ENCODE results near the gene RRM2. TPM values are rescaled to one million over a fixed set of nuclear protein-coding genes. Genes with fewer than 3 reads are reported as not detected.

Gene RRM2
- total and polyA plus RNA-seq, 2 experiments from 2014 or later: 108 to 119 TPM

DNA sequence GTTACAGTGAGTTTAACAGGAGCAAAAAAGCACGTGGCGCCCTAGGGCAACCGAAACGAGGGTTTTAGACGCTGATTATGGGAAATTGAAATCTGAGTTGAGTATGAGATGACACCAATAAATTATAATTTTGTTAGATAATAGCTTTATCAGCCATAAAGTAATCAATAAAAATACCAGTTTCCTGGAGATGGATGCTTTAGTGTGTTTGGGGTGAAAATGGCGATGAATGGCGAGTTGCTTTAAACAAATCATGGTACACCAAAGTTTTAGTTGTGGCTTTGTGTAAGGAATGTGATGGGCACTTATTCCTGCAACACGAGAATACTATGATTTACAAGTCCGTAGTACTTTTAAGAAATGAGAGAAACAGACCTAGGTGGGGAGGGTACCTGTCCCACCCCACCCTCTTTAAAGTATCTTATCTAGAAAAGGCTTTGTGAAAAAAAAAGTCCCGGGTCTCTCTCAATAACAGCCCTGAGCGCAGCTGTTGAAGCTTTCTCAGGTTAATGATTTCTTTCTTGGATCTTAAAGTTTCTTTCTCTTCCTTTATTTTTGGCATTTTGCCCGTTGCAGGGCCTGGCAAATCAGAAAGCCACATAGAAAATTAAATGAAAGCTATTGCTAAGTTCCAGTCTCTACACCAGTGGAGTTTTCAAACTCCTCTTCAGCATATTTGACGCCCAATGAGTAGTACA lies 1.5 kb upstream of the RRM2 start:
- no peak for ATAC-seq
- no peak for DNase-seq (ENCODE audit: low spot score)
- Mint-ChIP-seq H3K27me3 (ENCODE audit: insufficient read depth, low read depth, poor library complexity) (peaks cover 12% of the 10 kb centered on the region), H3K4me1 (peaks cover 22% of the 10 kb centered on the region), H3K36me3 (ENCODE audit: low read depth) (peaks cover 31% of the 10 kb centered on the region), H3K4me3 (peak overlapping the region; percentile 89), H3K27ac (peak overlapping the region; percentile 98), H3K9me3 (no peaks in the 10 kb centered on the region; the same call in 1 of the 3 replicates)
- no peaks in the 10 kb centered on the region for H3K9me2 ChIP-seq (ENCODE audit: insufficient read depth)
- H4K20me1 ChIP-seq (replicated peaks; ENCODE audit: insufficient read depth): peaks cover 15% of the 10 kb centered on the region
- H3K27ac ChIP-seq (ENCODE audit: low read depth): peak overlapping the region; percentile 94
- peaks cover 19% of the 10 kb centered on the region for H3K4me1 ChIP-seq (ENCODE audit: insufficient read depth)
- peaks cover 43% of the 10 kb centered on the region for H3K79me2 ChIP-seq (replicated peaks; ENCODE audit: insufficient read depth)
- peak overlapping the region; percentile 74 for H3K4me2 ChIP-seq
- H2AFZ ChIP-seq: no peak overlapping the region
- no peak for TF ChIP-seq EZH2 (IDR thresholded peaks at IDR 0.05; ENCODE audit: low read depth, unreplicated experiment)
- TF ChIP-seq, protein P1, sequence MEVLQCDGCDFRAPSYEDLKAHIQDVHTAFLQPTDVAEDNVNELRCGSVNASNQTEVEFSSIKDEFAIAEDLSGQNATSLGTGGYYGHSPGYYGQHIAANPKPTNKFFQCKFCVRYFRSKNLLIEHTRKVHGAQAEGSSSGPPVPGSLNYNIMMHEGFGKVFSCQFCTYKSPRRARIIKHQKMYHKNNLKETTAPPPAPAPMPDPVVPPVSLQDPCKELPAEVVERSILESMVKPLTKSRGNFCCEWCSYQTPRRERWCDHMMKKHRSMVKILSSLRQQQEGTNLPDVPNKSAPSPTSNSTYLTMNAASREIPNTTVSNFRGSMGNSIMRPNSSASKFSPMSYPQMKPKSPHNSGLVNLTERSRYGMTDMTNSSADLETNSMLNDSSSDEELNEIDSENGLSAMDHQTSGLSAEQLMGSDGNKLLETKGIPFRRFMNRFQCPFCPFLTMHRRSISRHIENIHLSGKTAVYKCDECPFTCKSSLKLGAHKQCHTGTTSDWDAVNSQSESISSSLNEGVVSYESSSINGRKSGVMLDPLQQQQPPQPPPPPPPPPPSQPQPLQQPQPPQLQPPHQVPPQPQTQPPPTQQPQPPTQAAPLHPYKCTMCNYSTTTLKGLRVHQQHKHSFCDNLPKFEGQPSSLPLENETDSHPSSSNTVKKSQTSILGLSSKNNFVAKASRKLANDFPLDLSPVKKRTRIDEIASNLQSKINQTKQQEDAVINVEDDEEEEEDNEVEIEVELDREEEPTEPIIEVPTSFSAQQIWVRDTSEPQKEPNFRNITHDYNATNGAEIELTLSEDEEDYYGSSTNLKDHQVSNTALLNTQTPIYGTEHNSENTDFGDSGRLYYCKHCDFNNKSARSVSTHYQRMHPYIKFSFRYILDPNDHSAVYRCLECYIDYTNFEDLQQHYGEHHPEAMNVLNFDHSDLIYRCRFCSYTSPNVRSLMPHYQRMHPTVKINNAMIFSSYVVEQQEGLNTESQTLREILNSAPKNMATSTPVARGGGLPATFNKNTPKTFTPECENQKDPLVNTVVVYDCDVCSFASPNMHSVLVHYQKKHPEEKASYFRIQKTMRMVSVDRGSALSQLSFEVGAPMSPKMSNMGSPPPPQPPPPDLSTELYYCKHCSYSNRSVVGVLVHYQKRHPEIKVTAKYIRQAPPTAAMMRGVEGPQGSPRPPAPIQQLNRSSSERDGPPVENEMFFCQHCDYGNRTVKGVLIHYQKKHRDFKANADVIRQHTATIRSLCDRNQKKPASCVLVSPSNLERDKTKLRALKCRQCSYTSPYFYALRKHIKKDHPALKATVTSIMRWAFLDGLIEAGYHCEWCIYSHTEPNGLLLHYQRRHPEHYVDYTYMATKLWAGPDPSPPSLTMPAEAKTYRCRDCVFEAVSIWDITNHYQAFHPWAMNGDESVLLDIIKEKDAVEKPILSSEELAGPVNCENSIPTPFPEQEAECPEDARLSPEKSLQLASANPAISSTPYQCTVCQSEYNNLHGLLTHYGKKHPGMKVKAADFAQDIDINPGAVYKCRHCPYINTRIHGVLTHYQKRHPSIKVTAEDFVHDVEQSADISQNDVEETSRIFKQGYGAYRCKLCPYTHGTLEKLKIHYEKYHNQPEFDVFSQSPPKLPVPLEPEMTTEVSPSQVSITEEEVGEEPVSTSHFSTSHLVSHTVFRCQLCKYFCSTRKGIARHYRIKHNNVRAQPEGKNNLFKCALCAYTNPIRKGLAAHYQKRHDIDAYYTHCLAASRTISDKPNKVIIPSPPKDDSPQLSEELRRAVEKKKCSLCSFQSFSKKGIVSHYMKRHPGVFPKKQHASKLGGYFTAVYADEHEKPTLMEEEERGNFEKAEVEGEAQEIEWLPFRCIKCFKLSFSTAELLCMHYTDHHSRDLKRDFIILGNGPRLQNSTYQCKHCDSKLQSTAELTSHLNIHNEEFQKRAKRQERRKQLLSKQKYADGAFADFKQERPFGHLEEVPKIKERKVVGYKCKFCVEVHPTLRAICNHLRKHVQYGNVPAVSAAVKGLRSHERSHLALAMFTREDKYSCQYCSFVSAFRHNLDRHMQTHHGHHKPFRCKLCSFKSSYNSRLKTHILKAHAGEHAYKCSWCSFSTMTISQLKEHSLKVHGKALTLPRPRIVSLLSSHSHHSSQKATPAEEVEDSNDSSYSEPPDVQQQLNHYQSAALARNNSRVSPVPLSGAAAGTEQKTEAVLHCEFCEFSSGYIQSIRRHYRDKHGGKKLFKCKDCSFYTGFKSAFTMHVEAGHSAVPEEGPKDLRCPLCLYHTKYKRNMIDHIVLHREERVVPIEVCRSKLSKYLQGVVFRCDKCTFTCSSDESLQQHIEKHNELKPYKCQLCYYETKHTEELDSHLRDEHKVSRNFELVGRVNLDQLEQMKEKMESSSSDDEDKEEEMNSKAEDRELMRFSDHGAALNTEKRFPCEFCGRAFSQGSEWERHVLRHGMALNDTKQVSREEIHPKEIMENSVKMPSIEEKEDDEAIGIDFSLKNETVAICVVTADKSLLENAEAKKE (CRISPR knock-in tag; IDR thresholded peaks at IDR 0.05): no peak
- TF ChIP-seq POLR2AphosphoS5 (IDR thresholded peaks at IDR 0.05; ENCODE audit: low read depth): no peak
- TF ChIP-seq, protein P2, sequence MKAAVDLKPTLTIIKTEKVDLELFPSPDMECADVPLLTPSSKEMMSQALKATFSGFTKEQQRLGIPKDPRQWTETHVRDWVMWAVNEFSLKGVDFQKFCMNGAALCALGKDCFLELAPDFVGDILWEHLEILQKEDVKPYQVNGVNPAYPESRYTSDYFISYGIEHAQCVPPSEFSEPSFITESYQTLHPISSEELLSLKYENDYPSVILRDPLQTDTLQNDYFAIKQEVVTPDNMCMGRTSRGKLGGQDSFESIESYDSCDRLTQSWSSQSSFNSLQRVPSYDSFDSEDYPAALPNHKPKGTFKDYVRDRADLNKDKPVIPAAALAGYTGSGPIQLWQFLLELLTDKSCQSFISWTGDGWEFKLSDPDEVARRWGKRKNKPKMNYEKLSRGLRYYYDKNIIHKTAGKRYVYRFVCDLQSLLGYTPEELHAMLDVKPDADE (IDR thresholded peaks at IDR 0.05): no peak
- TF ChIP-seq STAT1 (IDR thresholded peaks at IDR 0.05; ENCODE audit: unreplicated experiment): no peak
- TF ChIP-seq ZNF331 (CRISPR knock-in tag; IDR thresholded peaks at IDR 0.05; ENCODE audit: low read depth): no peak
- no peak for TF ChIP-seq EZH2phosphoT487 (IDR thresholded peaks at IDR 0.05; ENCODE audit: unreplicated experiment)
- TF ChIP-seq CREB1 (CRISPR knock-in tag; IDR thresholded peaks at IDR 0.05; ENCODE audit: low read depth): no peak
- TF ChIP-seq, protein P3, sequence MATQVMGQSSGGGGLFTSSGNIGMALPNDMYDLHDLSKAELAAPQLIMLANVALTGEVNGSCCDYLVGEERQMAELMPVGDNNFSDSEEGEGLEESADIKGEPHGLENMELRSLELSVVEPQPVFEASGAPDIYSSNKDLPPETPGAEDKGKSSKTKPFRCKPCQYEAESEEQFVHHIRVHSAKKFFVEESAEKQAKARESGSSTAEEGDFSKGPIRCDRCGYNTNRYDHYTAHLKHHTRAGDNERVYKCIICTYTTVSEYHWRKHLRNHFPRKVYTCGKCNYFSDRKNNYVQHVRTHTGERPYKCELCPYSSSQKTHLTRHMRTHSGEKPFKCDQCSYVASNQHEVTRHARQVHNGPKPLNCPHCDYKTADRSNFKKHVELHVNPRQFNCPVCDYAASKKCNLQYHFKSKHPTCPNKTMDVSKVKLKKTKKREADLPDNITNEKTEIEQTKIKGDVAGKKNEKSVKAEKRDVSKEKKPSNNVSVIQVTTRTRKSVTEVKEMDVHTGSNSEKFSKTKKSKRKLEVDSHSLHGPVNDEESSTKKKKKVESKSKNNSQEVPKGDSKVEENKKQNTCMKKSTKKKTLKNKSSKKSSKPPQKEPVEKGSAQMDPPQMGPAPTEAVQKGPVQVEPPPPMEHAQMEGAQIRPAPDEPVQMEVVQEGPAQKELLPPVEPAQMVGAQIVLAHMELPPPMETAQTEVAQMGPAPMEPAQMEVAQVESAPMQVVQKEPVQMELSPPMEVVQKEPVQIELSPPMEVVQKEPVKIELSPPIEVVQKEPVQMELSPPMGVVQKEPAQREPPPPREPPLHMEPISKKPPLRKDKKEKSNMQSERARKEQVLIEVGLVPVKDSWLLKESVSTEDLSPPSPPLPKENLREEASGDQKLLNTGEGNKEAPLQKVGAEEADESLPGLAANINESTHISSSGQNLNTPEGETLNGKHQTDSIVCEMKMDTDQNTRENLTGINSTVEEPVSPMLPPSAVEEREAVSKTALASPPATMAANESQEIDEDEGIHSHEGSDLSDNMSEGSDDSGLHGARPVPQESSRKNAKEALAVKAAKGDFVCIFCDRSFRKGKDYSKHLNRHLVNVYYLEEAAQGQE (IDR thresholded peaks at IDR 0.05; ENCODE audit: unreplicated experiment): no peak
- TF ChIP-seq JUNB (IDR thresholded peaks at IDR 0.05; ENCODE audit: unreplicated experiment): no peak
- TF ChIP-seq NANOG (IDR thresholded peaks at IDR 0.05; ENCODE audit: borderline replicate concordance): no peak
- H3K36me3 ChIP-seq (ENCODE audit: insufficient read depth): peaks cover 18% of the 10 kb centered on the region
- H3K4me3 ChIP-seq: peak overlapping the region; percentile 70
- no peaks in the 10 kb centered on the region for H3K27me3 ChIP-seq (ENCODE audit: insufficient read depth)
- peaks cover 19% of the 10 kb centered on the region; the same call in 1 of the 2 replicates for H3F3A ChIP-seq (replicated peaks; ENCODE audit: low read depth)
